Measurements from ENCODE around the gene TACC2.

Gene TACC2, protein sequence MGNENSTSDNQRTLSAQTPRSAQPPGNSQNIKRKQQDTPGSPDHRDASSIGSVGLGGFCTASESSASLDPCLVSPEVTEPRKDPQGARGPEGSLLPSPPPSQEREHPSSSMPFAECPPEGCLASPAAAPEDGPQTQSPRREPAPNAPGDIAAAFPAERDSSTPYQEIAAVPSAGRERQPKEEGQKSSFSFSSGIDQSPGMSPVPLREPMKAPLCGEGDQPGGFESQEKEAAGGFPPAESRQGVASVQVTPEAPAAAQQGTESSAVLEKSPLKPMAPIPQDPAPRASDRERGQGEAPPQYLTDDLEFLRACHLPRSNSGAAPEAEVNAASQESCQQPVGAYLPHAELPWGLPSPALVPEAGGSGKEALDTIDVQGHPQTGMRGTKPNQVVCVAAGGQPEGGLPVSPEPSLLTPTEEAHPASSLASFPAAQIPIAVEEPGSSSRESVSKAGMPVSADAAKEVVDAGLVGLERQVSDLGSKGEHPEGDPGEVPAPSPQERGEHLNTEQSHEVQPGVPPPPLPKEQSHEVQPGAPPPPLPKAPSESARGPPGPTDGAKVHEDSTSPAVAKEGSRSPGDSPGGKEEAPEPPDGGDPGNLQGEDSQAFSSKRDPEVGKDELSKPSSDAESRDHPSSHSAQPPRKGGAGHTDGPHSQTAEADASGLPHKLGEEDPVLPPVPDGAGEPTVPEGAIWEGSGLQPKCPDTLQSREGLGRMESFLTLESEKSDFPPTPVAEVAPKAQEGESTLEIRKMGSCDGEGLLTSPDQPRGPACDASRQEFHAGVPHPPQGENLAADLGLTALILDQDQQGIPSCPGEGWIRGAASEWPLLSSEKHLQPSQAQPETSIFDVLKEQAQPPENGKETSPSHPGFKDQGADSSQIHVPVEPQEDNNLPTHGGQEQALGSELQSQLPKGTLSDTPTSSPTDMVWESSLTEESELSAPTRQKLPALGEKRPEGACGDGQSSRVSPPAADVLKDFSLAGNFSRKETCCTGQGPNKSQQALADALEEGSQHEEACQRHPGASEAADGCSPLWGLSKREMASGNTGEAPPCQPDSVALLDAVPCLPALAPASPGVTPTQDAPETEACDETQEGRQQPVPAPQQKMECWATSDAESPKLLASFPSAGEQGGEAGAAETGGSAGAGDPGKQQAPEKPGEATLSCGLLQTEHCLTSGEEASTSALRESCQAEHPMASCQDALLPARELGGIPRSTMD (N-terminal part only)

DNA sequence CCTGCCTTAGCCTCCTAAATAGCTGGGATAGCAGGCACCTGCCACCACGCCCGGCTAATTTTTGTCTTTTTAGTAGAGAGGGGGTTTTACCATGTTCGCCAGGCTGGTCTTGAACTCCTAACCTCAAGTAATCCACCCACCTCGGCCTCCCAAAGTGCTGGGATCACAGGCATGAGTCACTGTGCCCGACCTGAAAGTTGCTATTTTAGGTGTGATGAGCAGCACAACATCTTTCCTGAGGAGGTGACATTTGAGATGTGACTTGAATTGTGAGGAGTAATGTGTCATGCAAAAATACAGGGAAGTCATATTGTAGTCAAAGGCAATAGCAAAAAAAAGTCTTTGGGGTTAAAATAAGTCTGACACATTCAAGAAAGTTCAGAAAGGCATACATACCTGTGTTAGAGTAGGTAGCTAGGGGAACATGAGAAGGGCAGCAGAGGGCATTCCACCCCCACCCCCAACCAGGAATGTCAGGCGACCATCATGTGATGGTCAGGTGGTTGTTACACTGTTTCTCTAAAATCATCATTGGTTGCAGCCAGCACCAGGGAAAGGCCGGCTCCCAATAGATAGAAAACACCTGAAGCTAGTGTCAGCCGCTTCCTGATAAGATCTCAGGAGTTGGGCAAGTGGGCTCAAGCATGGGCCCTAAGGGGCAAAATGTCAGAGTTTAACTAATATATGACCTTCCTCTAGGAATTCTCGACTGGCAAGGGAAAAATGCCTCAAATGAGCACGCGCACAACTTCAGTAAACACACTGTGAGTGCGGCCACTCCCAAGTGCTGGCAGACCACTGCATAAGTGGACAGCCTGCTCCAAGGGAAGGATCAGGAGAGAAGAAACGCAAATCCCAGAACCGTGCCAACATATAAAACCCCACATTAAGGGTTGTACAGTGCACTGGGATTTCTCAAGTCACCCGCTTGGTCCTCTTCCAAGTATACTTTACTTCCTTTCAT is at the start of gene TACC2:
Gene TACC2 (plus strand): TSS at position 803 of the 964 bp plus-strand sequence. CDS start 32,819 bp downstream, outside the sequence.
- H3K4me3 ChIP-seq (ENCODE audit: low read length in 2 of 2): peak within 1 kb of the TSS; percentile 22 to 24
- H3K9ac ChIP-seq (ENCODE audit: low read depth in 1 of 2, low read length in 2 of 2): peak within 1 kb of the TSS; percentile 7 to 8
- H3K27ac ChIP-seq (ENCODE audit: low read depth in 2 of 2, low read length in 2 of 2): no peak within 1 kb of the TSS
- no peaks in the 10 kb centered on the region for H3K27me3 ChIP-seq (ENCODE audit: control insufficient read depth in 2 of 2, insufficient read depth in 2 of 2, low read length in 2 of 2)
- no peaks in the 10 kb centered on the region for H3K36me3 ChIP-seq (ENCODE audit: control insufficient read depth in 2 of 2, insufficient read depth in 2 of 2, low read length in 2 of 2)
- H3K9me3 ChIP-seq (ENCODE audit: control insufficient read depth in 2 of 2, low read length in 2 of 2): peaks cover 2 to 6% of the 10 kb centered on the region in 2 donors
- H3K4me1 ChIP-seq (ENCODE audit: control insufficient read depth in 2 of 2, insufficient read depth in 2 of 2, low read length in 2 of 2): peaks cover 2 to 6% of the 10 kb centered on the region in 2 donors

DNA sequence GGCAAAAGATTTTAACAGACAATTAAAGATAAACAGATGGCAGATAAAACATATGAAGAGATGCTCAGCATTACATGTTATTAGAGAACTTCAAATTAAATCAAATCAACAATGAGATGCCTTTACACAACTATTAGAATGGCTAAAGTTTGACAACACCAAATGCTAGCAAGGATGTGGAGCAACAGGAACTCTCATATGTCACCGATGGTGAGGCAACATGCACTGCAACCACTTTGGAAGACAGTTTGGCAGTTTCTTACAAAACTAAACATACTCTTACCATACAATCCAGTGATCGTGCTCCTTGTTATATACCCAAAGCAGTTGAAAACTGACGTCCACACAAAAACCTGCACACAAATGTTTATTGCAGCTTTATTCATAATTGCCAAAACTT is 47.4 kb upstream of the TACC2 start:
- Histone ChIP-seq H3K9ac (ENCODE audit: low read depth in 1 of 2, low read length in 2 of 2) (no peak overlapping the region), H3K9me3 (ENCODE audit: control insufficient read depth in 2 of 2, low read length in 2 of 2) (no peaks in the 10 kb centered on the region)

DNA sequence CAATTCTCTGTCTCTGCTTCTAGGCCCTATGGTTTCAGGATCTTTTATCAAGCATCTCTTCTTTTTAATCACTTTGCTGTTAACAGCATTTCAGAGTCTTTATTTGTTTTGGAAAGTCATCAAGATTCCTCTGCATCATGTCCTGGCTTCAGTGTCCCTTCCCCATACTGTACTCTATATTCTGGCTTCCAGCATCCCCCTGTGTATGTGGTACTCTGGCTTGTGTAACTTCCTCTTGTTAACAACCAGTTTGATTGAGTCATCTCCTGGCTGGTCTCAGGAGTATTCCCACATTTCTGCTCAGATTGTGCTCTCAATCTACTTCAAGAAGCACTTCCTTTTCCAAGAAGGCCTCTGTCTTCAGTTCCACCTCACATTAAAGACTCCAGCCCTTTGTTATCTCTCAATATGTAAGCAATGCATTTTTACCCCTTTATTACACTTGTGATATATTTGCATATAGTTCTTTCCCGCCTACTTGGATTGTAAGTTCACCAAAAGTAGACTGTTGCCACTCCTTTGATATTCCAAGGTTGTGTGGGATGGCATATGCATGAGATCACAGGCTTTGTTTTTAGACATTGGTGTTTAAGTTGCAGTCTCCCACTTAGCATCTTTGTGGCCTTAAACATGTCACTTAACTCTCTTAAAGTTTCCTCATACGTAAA is 46.1 kb upstream of the TACC2 start:
- H3K27ac ChIP-seq (ENCODE audit: low read depth in 2 of 2, low read length in 2 of 2): peak overlapping the region in 1 of 2 donors; percentile 2
- H3K9ac ChIP-seq (ENCODE audit: low read depth in 1 of 2, low read length in 2 of 2): no peak overlapping the region
- H3K9me3 ChIP-seq (ENCODE audit: control insufficient read depth in 2 of 2, low read length in 2 of 2): no peaks in the 10 kb centered on the region
- no peak overlapping the region for H3K4me3 ChIP-seq (ENCODE audit: low read length in 2 of 2)
- H3K4me1 ChIP-seq (ENCODE audit: control insufficient read depth in 2 of 2, insufficient read depth in 2 of 2, low read length in 2 of 2): peaks cover 6 to 9% of the 10 kb centered on the region in 2 donors
- no peaks in the 10 kb centered on the region for H3K27me3 ChIP-seq (ENCODE audit: control insufficient read depth in 2 of 2, insufficient read depth in 2 of 2, low read length in 2 of 2)
- no peaks in the 10 kb centered on the region for H3K36me3 ChIP-seq (ENCODE audit: control insufficient read depth in 2 of 2, insufficient read depth in 2 of 2, low read length in 2 of 2)

More for the DNA sequence above, 47.4 kb upstream of the TACC2 start:
- no peak overlapping the region for H3K4me3 ChIP-seq (ENCODE audit: low read length in 2 of 2)
- no peak overlapping the region for H3K27ac ChIP-seq (ENCODE audit: low read depth in 2 of 2, low read length in 2 of 2)
- no peaks in the 10 kb centered on the region for H3K27me3 ChIP-seq (ENCODE audit: control insufficient read depth in 2 of 2, insufficient read depth in 2 of 2, low read length in 2 of 2)
- H3K36me3 ChIP-seq (ENCODE audit: control insufficient read depth in 2 of 2, insufficient read depth in 2 of 2, low read length in 2 of 2): no peaks in the 10 kb centered on the region
- peaks cover 6 to 9% of the 10 kb centered on the region in 2 donors for H3K4me1 ChIP-seq (ENCODE audit: control insufficient read depth in 2 of 2, insufficient read depth in 2 of 2, low read length in 2 of 2)

DNA sequence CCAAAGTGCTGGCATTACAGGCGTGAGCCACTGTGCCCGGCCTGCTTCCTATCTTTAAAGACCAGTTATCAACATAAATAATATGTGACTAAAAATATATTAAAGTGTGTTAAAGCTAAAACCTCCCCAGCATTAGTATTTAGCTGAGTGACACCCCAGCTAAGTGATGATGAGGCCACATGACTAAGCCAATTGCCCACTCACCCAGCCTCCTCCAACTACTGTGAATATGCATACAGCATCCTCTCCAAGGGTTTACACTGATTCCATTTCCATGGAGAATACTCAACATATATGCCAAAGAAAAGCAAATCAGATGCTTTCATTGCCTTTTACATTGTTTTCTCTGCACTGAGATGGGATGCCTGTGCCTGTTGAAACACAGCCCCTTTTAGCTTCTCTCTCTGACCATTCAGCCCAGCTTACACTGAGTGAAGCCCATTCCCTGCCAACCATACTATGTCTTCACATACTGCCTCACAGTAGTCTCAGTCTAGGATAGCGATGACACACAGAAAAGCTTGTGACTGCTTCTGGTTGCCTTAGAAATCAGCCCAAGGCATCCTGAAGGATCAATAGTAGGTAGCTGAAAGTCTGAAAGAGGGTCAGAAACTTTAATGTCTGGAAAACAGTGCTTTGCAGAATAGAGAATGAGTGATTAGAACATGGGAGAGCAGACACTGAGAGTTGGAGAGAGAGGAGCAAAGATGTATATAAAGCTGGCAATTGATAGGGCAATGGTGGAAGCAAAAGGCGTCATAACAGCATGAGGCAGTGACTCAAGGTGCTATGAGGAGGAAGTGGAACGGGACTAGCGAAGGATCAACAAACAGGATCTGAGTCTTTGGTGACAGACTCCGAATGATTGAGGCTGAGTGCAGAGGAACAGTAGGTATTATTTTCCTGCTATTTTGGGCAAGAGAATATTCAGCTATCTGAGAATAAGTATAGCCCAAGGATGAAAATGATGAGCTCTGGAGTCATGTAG is 41.3 kb upstream of the TACC2 start:
- no peak overlapping the region for H3K27ac ChIP-seq (ENCODE audit: low read depth in 2 of 2, low read length in 2 of 2)
- H3K4me1 ChIP-seq (ENCODE audit: control insufficient read depth in 2 of 2, insufficient read depth in 2 of 2, low read length in 2 of 2): peaks cover 6 to 7% of the 10 kb centered on the region in 2 donors
- no peaks in the 10 kb centered on the region for H3K27me3 ChIP-seq (ENCODE audit: control insufficient read depth in 2 of 2, insufficient read depth in 2 of 2, low read length in 2 of 2)
- no peaks in the 10 kb centered on the region for H3K9me3 ChIP-seq (ENCODE audit: control insufficient read depth in 2 of 2, low read length in 2 of 2)
- H3K36me3 ChIP-seq (ENCODE audit: control insufficient read depth in 2 of 2, insufficient read depth in 2 of 2, low read length in 2 of 2): no peaks in the 10 kb centered on the region
- H3K9ac ChIP-seq (ENCODE audit: low read depth in 1 of 2, low read length in 2 of 2): no peak overlapping the region
- no peak overlapping the region for H3K4me3 ChIP-seq (ENCODE audit: low read length in 2 of 2)

DNA sequence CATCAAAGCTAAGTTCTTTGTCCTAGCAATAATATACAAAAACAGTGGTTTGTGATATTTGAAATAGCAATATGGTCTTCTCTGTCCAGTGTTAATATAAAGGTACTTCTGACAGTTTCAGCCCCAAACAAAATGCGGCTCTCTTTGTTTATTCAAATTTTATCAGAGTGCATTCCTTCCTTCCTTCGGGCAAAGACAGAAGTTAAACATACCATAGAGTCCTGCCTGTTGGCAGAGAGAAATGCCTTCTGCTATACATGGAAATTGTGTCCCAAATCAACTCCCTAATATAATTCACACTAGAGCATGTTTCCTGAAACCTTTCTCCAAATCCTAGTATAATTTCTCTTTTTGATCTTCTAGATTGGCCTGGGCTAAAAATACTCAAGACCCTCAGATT is 39.9 kb upstream of the TACC2 start:
- H3K27ac ChIP-seq (ENCODE audit: low read depth in 2 of 2, low read length in 2 of 2): no peak overlapping the region
- no peak overlapping the region for H3K4me3 ChIP-seq (ENCODE audit: low read length in 2 of 2)
- H3K4me1 ChIP-seq (ENCODE audit: control insufficient read depth in 2 of 2, insufficient read depth in 2 of 2, low read length in 2 of 2): no peaks in the 10 kb centered on the region
- no peak overlapping the region for H3K9ac ChIP-seq (ENCODE audit: low read depth in 1 of 2, low read length in 2 of 2)
- no peaks in the 10 kb centered on the region for H3K27me3 ChIP-seq (ENCODE audit: control insufficient read depth in 2 of 2, insufficient read depth in 2 of 2, low read length in 2 of 2)
- H3K36me3 ChIP-seq (ENCODE audit: control insufficient read depth in 2 of 2, insufficient read depth in 2 of 2, low read length in 2 of 2): no peaks in the 10 kb centered on the region
- H3K9me3 ChIP-seq (ENCODE audit: control insufficient read depth in 2 of 2, low read length in 2 of 2): no peaks in the 10 kb centered on the region

DNA sequence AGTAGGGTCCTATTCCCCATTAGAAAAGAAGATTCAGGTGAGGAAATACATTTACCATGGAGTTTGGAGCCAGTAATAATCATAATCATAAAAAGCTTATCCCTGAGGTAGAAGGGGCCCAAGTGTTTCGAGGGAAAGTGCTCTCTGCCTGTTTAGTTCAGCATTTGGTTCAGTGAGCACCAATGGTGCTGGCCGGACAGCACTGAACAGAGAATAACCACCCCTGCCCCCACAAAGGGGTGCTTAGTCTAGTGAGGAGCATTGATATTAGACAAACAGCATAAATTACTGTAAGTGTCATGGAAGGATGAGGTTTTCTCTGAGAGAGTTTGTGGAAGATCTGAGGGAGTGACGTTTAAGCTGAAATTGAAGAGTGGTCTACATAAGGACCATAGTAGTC is 39.5 kb upstream of the TACC2 start:
- Histone ChIP-seq H3K4me1 (ENCODE audit: control insufficient read depth in 2 of 2, insufficient read depth in 2 of 2, low read length in 2 of 2) (no peaks in the 10 kb centered on the region), H3K4me3 (ENCODE audit: low read length in 2 of 2) (no peak overlapping the region), H3K9ac (ENCODE audit: low read depth in 1 of 2, low read length in 2 of 2) (no peak overlapping the region), H3K27ac (ENCODE audit: low read depth in 2 of 2, low read length in 2 of 2) (no peak overlapping the region), H3K9me3 (ENCODE audit: control insufficient read depth in 2 of 2, low read length in 2 of 2) (no peaks in the 10 kb centered on the region), H3K36me3 (ENCODE audit: control insufficient read depth in 2 of 2, insufficient read depth in 2 of 2, low read length in 2 of 2) (no peaks in the 10 kb centered on the region), H3K27me3 (ENCODE audit: control insufficient read depth in 2 of 2, insufficient read depth in 2 of 2, low read length in 2 of 2) (no peaks in the 10 kb centered on the region)

DNA sequence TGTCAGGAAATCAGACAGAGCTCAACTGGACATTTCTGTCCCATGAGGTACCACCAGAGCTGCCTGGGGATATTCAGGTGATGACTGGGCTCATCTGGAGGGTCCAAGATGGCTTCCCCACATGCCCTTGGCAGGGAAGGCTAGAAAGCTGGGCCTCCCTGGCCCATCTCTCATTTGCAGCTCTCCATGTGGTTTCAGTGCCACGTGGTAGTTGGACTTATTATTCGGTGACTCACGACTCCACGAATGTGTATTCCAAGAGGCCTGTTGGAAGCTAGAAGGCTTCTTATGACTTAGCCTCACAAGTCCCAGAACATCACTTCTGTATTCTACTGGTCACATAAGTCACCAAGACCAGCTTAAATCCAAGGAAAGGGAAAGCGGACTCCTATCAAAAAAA is 36.7 kb upstream of the TACC2 start:
- no peak overlapping the region for H3K27ac ChIP-seq (ENCODE audit: low read depth in 2 of 2, low read length in 2 of 2)
- no peak overlapping the region for H3K9ac ChIP-seq (ENCODE audit: low read depth in 1 of 2, low read length in 2 of 2)
- no peaks in the 10 kb centered on the region for H3K4me1 ChIP-seq (ENCODE audit: control insufficient read depth in 2 of 2, insufficient read depth in 2 of 2, low read length in 2 of 2)
- H3K36me3 ChIP-seq (ENCODE audit: control insufficient read depth in 2 of 2, insufficient read depth in 2 of 2, low read length in 2 of 2): peaks cover 12 to 15% of the 10 kb centered on the region in 2 donors
- no peaks in the 10 kb centered on the region for H3K9me3 ChIP-seq (ENCODE audit: control insufficient read depth in 2 of 2, low read length in 2 of 2)
- H3K27me3 ChIP-seq (ENCODE audit: control insufficient read depth in 2 of 2, insufficient read depth in 2 of 2, low read length in 2 of 2): no peaks in the 10 kb centered on the region
- H3K4me3 ChIP-seq (ENCODE audit: low read length in 2 of 2): no peak overlapping the region
